H1 (cell line): ENCODE measurements around the gene PRR23B.

Experiments
- CEBPB ChIP-seq: IDR thresholded peaks from 2 replicates; pipeline ENCODE4 v1.6.1; 2012; ENCODE audit warnings: low read depth, low read length
- YY1 ChIP-seq: IDR thresholded peaks from 2 replicates; pipeline ENCODE4 v1.6.1; 2011; ENCODE audit warnings: low read depth, mild to moderate bottlenecking, low read length

- no peak for TF ChIP-seq CEBPB
- no peak for TF ChIP-seq YY1
Measured at GRCh38 chr3:139006051-139006716, 14.5 kb downstream of the PRR23B start, which contains the start of gene PRR23A.
